Measurements from ENCODE around the gene ITGB2.

- TF ChIP-seq CTCF (IDR thresholded peaks at IDR 0.05) (no peak), POLR2A (IDR thresholded peaks at IDR 0.05) (no peak)
Measured at GRCh38 chr21:44905016-44905727, 15.5 kb downstream of the ITGB2 start.

Data from lower leg skin (tissue), 3 donors.